HG02588 (cell line): Measurements from ENCODE around the gene PAEP.
"Not testable (repeated sequence)": the region's sequence is repeated elsewhere in the genome, so short reads cannot be mapped to it uniquely, and the experiment has no call there.

Source experiments
- ATAC-seq: cut with Tn5 transposase; IDR thresholded peaks from one replicate; pipeline ENCODE4 v1.9.1; 2021; ENCODE audit warnings: mild to moderate bottlenecking, moderate library complexity; ENCODE audit not compliant: unreplicated experiment

The PAEP gene

GRCh38 chr9:135525241-135526088, 36.1 kb upstream of the PAEP start:
- ATAC-seq: no peak

GRCh38 chr9:135526089-135526729, 35.3 kb upstream of the PAEP start:
- ATAC-seq: no peak

GRCh38 chr9:135526730-135527571, 34.6 kb upstream of the PAEP start:
- no peak for ATAC-seq

GRCh38 chr9:135528842-135529435, 32.6 kb upstream of the PAEP start:
- ATAC-seq: not testable (repeated sequence)

DNA sequence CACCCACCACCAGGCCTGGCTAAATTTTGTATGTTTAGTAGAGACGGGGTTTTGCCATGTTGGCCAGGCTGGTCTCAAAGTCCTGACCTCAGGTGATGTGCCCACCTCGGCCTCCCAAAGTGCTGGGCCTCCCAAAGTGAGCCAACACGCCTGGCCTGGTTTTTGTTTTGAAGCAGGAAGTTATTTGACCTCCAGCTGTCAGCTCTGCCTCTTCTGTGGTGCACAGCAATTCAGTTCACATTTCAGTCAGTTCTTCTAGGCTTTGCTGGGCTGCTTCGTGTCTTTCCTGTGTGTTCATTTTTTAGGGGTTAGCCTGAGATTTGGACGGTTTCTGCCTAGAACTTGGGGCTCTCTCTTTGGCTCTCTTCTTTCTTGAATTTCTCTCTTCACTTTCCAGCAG, 31.4 kb upstream of the PAEP start:
- no peak for ATAC-seq

- no peak for ATAC-seq
These were observed 30.5 kb upstream of the PAEP start for GRCh38 chr9:135531096-135531495.

GRCh38 chr9:135533113-135533512, 28.4 kb upstream of the PAEP start:
- no peak for ATAC-seq

DNA sequence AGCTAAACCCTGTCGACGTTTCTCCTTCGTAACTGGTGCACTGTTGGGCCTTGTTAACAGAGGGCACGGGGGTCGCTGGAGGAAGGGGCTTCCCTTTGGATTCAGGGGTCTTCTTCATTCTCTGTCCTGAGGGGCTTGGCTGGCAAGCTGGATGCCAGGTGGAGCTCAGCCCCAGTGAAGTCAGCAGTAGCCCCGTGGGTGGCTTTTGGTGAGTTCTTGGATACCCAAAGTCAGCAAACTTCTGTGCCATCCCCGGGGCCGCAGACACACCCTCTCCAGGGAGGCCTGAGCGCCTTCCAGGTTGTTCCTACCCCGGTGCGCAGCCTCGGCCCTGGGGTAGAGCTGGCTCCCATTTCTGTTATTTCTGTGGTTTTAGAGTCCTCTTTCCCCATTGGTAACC, 27.9 kb upstream of the PAEP start:
- no peak for ATAC-seq

DNA sequence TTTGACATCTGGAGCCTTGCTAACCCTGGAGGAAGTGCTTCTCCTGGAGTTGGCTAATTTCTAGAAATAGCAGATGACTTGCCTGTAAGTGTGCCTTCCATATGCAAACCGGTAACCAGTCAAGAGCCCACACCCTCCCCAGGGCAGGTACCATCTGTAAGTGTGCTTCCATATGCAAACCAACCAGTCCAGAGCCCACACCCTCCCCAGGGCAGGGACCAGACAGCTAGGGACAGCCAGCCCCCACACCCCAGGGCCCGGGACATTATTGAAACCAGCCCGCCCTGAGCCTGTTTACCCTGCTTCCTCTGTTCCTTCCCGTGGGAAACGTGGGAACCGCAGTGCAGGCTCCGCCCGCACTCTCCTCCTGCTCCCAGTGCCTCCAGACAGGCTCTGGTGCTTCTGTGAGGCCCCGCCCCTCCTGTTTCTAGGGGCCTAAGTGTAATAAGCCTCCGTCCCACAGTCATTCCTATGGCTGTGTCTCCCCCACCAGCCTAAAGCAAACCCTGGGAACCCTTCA, 27.3 kb upstream of the PAEP start:
- ATAC-seq: not testable (repeated sequence)

GRCh38 chr9:135534826-135535225, 26.7 kb upstream of the PAEP start:
- not testable (repeated sequence) for ATAC-seq

- ATAC-seq: not testable (repeated sequence)
These were observed 25.9 kb upstream of the PAEP start for GRCh38 chr9:135535631-135536030.

DNA sequence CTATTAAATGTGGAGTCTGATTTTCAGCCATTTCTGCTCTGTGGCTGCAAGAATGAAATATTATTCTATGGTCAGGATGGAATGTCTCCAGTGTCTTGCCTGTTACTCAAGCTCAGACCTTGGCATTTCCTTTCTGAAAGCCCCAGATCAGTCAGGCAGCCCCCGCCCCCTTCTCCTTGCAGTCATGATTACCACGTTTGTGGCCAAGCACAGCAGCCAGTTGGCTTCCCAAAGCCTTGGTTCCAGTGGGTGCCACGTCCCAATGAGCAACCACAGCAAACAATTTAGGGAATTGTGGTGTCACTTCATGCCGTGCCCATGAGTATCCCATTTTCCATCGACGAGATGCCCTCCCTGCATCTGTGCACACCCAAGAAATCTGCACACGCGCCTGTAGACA, 25.3 kb upstream of the PAEP start:
- ATAC-seq: no peak

GRCh38 chr9:135543262-135543894, 18.2 kb upstream of the PAEP start:
- not testable (repeated sequence) for ATAC-seq

- ATAC-seq: no peak
These were observed 16.4 kb upstream of the PAEP start for GRCh38 chr9:135544981-135545635.

- not testable (repeated sequence) for ATAC-seq
These were observed 15.8 kb upstream of the PAEP start, which contains the start of gene OBP2A for GRCh38 chr9:135545646-135546176. TSS of gene OBP2A (plus strand) at chr9:135546126. CDS start at chr9:135546181, 55 bp downstream.

DNA sequence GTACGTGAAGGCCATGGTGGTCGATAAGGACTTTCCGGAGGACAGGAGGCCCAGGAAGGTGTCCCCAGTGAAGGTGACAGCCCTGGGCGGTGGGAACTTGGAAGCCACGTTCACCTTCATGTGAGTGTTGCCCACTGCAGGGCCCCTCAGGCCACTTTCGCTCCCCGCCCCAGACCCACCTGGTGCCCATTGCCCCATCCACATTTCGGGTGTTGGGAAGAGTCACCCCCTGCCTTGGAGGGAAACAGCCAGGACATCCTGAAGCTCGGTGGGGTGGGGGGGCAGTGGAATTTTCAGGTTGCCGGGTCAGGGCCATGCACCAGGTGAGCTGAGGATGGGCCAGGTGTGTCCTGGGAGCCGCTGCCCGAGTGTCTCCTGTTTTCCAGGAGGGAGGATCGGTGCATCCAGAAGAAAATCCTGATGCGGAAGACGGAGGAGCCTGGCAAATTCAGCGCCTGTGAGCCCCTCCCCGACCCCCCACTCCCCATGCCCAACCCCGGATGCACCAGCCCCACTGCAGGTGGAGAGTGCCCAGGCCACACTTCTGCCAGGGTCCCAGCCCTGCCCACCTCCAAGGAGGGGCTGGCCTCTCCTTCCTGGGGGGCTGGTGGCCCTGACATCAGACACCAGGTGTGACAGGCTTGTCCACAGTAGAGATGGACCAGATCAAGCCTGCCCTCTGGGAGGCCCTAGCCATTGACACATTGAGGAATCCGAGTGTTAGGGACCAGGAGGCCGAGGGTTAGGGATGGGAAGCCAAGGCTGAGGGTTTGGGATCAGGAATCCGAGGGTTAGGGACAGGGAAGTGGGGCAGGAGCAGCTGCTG, 14.6 kb upstream of the PAEP start:
- not testable (repeated sequence) for ATAC-seq

- ATAC-seq: no peak
These were observed 13.5 kb upstream of the PAEP start for GRCh38 chr9:135547756-135548736.
